ENCODE measurements around the gene TYSND1. TPM values are rescaled to one million over a fixed set of nuclear protein-coding genes. Genes with fewer than 3 reads are reported as not detected.

Gene TYSND1
- total and polyA plus RNA-seq, 3 donors from 2014 or later = 33.8 to 66.8 (median 45.4) TPM

GRCh38 chr10:70175516-70175915 lies 29.0 kb upstream of the TYSND1 start:
- intact Hi-C loops (cut with DNase I; ENCODE audit: low total_unique reads) = no loop called here
- TF ChIP-seq CTCF (IDR thresholded peaks at IDR 0.05) (no peak), POLR2A (IDR thresholded peaks at IDR 0.05) (no peak)
- H3K27me3 ChIP-seq = no peaks in the 10 kb centered on the region
- H3K4me3 ChIP-seq = no peak overlapping the region
- WGBS, 2 donors = 89 to 93% methylated on average over 3 of the region's 3 CpGs
- H3K36me3 ChIP-seq (ENCODE audit: low read depth, missing control alignments) = no peaks in the 10 kb centered on the region
- no peak for DNase-seq
- no peaks in the 10 kb centered on the region for H3K4me1 ChIP-seq
- H3K27ac ChIP-seq = no peak overlapping the region
- H3K9me3 ChIP-seq = no peaks in the 10 kb centered on the region

DNA sequence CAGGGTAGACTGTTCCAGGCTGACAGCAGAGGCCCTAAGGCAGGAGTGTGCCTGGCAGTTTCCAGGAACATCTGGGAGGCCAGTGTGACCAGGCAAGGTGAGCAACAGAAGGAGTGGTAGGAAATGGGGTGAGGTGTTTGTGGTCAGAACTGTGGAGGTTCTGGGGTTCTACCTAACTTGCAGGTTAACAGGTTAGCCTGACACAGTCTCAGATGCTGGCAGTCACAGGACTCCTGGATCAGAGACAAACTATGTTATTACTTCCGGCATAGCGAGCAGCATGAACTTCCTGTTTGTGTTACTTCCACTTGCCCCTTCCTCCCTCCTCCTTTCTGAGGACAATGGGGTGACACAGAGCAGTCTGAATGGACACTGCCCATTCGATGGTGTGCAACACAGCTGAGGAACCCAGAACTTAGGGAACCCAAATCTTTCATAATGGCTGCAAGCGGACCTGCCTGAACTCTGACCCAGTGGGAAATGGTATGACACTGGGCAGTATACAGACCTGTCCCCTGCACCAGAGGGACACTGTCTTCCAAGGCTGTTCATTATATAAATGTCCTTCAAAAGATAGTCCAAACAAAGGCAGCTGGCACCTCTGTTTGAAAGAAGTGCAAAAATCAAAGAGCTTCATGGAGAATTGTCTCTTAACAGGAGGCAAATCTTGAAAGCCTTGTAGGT lies 27.7 kb upstream of the TYSND1 start:
- no peak for DNase-seq
- Histone ChIP-seq H3K27me3 (no peaks in the 10 kb centered on the region), H3K27ac (peak overlapping the region in 1 of 2 donors; percentile 15), H3K4me1 (peaks cover 3% of the 10 kb centered on the region), H3K9me3 (no peaks in the 10 kb centered on the region), H3K36me3 (ENCODE audit: low read depth, missing control alignments) (no peaks in the 10 kb centered on the region), H3K4me3 (no peak overlapping the region)
- WGBS, 2 donors = 68 to 72% methylated on average over 4 of the region's 4 CpGs
- intact Hi-C loops (cut with DNase I; ENCODE audit: low total_unique reads) = no loop called here
- no peak for TF ChIP-seq POLR2A (IDR thresholded peaks at IDR 0.05)
- no peak for TF ChIP-seq CTCF (IDR thresholded peaks at IDR 0.05)

GRCh38 chr10:70169649-70170364 lies 23.3 kb upstream of the TYSND1 start:
- TF ChIP-seq POLR2A (IDR thresholded peaks at IDR 0.05) (no peak), CTCF (IDR thresholded peaks at IDR 0.05) (no peak)
- peak overlapping the region; percentile 80 to 99 for H3K4me3 ChIP-seq
- 0 to 1% methylated on average over 17 to 31 of the region's 40 CpGs for WGBS, 2 donors
- H3K9me3 ChIP-seq = no peaks in the 10 kb centered on the region
- peaks cover 17% of the 10 kb centered on the region for H3K4me1 ChIP-seq
- DNase-seq = no peak
- H3K27ac ChIP-seq = peak overlapping the region; percentile 89 to 96
- intact Hi-C loops (cut with DNase I; ENCODE audit: low total_unique reads) = no loop called here
- H3K27me3 ChIP-seq = no peaks in the 10 kb centered on the region
- H3K36me3 ChIP-seq (ENCODE audit: low read depth, missing control alignments) = no peaks in the 10 kb centered on the region

GRCh38 chr10:70169011-70169410 lies 22.5 kb upstream of the TYSND1 start:
- Histone ChIP-seq H3K9me3 (no peaks in the 10 kb centered on the region), H3K27me3 (no peaks in the 10 kb centered on the region), H3K4me3 (peak overlapping the region in 1 of 2 donors; percentile 99), H3K36me3 (ENCODE audit: low read depth, missing control alignments) (no peaks in the 10 kb centered on the region), H3K4me1 (peaks cover 17% of the 10 kb centered on the region), H3K27ac (peak overlapping the region in 1 of 2 donors; percentile 89)
- intact Hi-C loops (cut with DNase I; ENCODE audit: low total_unique reads) = no loop called here
- TF ChIP-seq CTCF (IDR thresholded peaks at IDR 0.05) = no peak
- TF ChIP-seq POLR2A (IDR thresholded peaks at IDR 0.05) = no peak
- WGBS, 2 donors = 10 to 31% methylated on average over 2 of the region's 2 CpGs
- no peak for DNase-seq

Measured in testis (tissue), 3 donors.